SK-N-SH (cell line): Measurements from ENCODE around the gene SLITRK6.

ENCODE experiments used
- CTCF ChIP-seq: fragments of 200-600 bp; sonication (generic); IDR thresholded peaks from 2 replicates; pipeline ENCODE4 v1.6.1; 2017; ENCODE audit warnings: antibody characterized with exemption, mild to moderate bottlenecking, moderate library complexity
- EZH2phosphoT487 ChIP-seq: fragments of 200-600 bp; sonication (generic); IDR thresholded peaks from 2 replicates; pipeline ENCODE4 v1.6.1; 2017; ENCODE audit warnings: low read depth, mixed run types, mild to moderate bottlenecking, antibody characterized with exemption, moderate library complexity, borderline replicate concordance
- MAX ChIP-seq: IDR thresholded peaks from 2 replicates; pipeline ENCODE4 v1.4.0; 2012; ENCODE audit warnings: low read depth
- PBX3 ChIP-seq: IDR thresholded peaks from 2 replicates; pipeline ENCODE4; 2012
- POLR2AphosphoS5 ChIP-seq: IDR thresholded peaks from 2 replicates; pipeline ENCODE4 v1.6.1; 2012; ENCODE audit warnings: low read depth, low read length
- RAD21 ChIP-seq: IDR thresholded peaks from 2 replicates; pipeline ENCODE4 v1.6.1; 2012; ENCODE audit warnings: mild to moderate bottlenecking, low read length
- RFX5 ChIP-seq: IDR thresholded peaks from 2 replicates; pipeline ENCODE4 v1.6.1; 2012; ENCODE audit warnings: mild to moderate bottlenecking, improper control_type of control experiment, low read length
- SIN3A ChIP-seq: IDR thresholded peaks from 2 replicates; pipeline ENCODE4 v1.6.1; 2012; ENCODE audit warnings: low read depth, mild to moderate bottlenecking, low read length, moderate library complexity, borderline replicate concordance
- SMC3 ChIP-seq: IDR thresholded peaks from 2 replicates; pipeline ENCODE4 v1.6.1; 2012; ENCODE audit warnings: low read depth, low read length, improper control_type of control experiment
- TCF12 ChIP-seq: IDR thresholded peaks from 2 replicates; pipeline ENCODE4 v1.4.0; 2012
- TEAD4 ChIP-seq: IDR thresholded peaks from 2 replicates; pipeline ENCODE4 v1.4.0; 2012; ENCODE audit warnings: mild to moderate bottlenecking, borderline replicate concordance; ENCODE audit not compliant: insufficient read depth
- USF2 ChIP-seq: fragments of 150-350 bp; IDR thresholded peaks from 2 replicates; pipeline ENCODE4 v1.6.1; 2017; ENCODE audit warnings: antibody characterized with exemption, low read length, low read depth, borderline replicate concordance
- ZBTB33 ChIP-seq: IDR thresholded peaks from 2 replicates; pipeline ENCODE4 v1.4.0; 2012; ENCODE audit warnings: low read depth, borderline replicate concordance

- TF ChIP-seq RAD21 (no peak), POLR2AphosphoS5 (no peak), MAX (no peak), TEAD4 (no peak), ZBTB33 (no peak), CTCF (no peak), SIN3A (no peak), SMC3 (no peak), EZH2phosphoT487 (no peak), TCF12 (no peak), USF2 (no peak), RFX5 (no peak), PBX3 (no peak)
These were observed 13.1 kb upstream of the SLITRK6 start for GRCh38 chr13:85812282-85812681.
